ENCODE data around the gene CRACDL.
"Not testable (repeated sequence)": the region's sequence is repeated elsewhere in the genome, so short reads cannot be mapped to it uniquely, and the experiment has no call there.

CRACDL gene

DNA sequence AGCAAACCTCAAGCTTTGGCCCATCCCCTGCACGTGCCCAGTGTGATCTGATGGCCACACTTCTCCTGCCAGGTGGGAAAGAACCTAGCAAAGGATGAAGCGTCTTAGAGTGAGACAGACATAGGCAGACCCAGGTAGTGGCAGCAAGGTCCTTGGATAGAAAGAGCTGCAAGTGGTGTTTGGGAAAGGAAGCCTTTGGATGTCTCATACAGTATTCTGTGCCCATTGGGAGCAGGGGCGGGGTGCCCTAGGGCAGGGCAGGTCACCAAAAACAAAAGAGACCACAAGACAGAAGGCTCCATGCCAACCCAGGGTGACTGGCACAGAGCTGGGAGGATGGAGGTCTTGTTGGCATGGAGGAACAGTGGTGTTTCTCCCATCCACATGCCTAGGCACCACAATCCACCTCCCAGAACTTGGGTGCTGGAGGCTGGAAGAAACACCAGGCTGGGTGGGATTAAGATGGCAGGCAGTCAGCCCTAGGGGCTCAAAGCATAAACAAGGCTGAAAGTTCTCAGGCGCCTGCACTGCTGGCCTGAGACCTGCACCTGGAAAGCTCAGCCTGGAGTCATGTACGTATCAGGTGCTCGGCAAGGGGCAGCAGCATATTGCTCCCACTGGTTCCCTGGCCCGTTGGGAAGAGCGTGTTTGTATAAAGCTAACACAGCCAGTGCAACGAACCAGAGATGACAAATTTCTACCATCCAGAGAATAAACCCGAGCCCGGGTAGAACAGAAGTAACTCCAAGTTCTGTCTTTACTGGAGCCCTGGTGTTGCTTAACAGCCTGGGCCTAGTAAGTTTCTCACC is 52.9 kb downstream of the CRACDL start:
- DNase-seq = no peak

DNA sequence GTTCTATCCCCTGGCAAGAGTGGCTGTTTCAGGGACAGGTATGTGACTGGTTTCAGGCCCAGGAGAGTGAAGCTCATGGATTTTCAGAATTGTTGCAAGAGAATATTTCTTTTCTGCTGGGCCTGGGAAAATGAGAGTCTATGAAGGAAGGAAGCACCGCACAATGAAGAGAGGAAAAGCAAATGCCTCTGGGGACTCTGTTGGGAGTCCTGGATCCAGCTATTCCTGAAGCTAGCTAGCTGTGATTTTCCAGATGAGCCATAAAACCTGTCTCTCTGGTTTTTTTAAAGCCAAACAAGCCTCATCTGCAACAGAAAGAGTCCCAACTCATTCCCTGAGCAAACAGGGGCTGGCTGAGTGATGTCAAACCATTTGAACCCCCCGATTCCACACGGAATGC is 53.7 kb downstream of the CRACDL start:
- DNase-seq = no peak

DNA sequence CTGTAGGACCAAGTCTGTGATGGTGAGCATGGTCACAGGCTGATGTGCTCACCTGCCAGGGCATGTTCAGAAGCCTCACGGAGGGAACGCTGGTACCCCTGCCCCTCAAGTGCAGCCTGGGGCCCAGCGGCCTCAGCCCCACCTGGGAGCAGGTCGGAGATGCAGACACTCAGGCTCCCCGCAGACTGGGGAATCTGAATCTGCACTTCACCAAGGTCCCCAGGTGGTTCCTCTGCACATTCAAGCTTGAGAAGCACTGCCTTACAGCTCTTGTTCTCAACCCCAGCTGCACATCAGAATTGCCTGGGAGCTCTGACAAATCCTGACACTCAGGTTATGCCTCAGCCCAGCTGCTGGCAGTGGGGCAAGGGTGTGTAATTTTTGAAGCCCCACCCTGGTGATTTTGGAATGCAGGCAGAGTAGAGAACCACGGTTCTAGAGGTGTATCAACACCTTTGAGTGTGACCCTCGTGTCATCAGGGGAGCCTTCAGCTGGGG is 54.8 kb downstream of the CRACDL start:
- DNase-seq = no peak

DNA sequence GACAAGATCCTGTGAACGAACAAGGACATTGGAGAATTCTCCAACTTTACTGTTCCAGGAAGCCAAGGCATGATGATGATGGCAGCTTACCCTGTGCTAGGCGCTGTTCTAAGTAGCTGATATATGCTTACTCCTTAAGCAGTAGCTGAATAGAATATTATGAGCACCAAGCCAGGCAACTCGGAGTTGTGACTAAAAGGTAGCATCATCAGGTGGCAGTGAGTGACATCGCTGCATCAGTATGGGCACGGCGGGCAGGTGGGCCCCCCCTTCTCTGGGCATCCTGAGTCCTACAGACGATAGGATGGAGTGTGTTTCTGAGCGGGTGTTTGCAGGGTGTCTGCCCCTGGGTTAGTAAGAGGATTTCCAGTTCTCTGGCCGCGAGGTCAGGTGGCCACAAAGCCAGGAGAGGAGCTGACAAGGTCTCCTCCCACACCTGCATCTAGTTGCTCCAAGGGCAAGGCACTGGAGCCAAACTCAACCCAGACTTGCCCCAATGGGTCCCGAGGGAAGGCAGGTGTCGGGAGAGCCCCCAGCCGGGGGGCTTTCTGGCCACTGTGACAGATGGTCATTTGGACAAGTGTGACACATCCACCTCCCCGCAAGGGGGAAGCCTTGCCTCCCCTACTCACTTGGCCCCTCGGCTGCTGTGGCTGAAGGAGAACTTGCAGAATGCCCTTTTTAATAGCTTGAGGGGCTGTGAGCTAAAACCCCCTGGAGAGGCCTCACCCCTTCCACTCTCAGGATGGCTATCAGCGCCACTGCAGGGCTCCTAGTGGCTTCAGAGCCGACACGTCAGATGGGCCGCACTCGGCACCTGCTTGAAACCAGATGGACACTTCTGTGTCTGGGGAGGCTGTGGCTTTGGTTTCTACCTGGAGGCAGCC is 55.5 kb downstream of the CRACDL start:
- DNase-seq = no peak

DNA sequence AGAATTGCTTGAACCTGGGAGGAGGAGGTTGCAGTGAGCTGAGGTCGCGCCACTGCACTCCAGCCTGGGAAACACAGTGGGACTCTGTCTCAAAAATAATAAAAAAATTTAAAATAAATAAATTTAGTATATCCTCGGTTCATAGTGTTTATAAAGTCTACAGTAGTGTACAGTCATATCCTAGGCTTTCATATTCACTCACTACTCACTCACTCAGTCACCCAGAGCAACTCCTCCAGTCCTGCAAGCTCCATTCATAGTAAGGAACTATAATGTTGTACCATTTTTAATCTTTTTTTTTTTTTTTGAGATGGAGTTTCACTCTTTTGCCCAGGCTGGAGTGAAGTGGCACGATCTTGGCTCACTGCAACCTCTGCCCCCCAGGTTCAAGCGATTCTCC is 58.4 kb downstream of the CRACDL start:
- not testable (repeated sequence) for DNase-seq

DNA sequence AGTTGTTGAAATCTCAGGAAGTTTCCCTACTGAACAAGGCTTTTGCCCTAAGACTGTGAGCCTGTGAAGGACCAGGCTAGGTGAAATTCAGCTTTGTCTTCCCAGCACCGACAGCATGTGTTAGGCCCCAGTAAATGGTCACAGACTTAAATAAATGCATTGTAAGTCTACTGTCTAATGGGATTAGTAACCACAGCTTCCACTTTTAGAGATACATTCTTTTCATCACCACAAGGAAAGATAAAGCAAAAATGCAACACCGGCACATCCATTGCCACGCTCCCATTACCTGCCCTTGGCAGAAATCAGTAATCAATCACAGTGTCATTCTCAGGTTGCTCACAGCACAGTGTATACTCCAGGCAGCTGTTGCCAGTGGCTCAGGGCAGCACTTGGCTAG is 59.3 kb downstream of the CRACDL start:
- no peak for DNase-seq

DNA sequence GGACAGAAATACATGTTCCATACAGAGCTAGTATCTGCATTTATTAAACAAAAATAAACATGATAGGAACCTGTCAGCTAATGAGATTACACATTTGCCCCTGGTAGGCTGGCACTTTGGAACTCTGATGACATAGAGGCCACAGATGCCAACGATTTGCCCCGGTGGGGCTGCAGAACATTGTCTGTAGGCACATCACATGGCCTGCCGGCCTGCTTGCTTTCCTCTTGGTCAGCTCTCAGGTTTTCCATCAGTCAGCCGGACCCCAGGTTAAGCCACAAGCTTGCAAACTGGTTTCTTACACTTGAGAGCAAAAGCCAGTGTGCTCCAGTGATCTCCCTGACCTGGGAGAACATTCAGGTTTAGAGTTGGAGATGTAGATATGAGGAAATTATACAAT is 60.3 kb downstream of the CRACDL start:
- DNase-seq = no peak

DNA sequence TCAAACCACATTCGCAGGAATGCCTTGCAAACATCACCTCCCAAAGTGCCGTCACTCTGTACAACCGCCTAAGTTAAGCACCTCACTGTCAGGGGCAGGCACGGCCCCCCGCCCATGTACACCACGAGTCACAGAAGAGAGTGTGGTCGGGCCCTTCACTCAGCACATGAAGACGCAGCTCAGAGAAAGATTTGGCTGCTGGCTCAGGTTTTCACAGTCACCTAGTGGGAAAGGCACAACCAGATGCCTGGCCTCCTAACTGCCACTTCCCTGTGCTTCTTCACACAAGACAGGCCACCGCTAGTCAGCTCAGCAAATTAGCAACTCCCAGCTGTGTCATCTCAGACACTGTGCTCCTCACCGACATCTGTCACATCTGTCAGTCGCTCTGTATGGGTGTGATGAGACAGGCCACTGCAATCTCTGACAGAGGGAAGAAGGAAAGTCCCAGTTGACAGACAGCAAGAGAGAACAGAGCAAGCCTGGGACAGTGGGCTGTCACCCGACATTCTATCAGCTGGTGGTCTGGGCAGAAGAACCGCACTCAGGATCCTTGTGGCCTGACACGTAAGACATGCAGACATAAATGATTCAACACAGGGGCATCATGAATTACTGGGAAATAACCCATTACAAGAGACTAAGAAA is 60.8 kb downstream of the CRACDL start:
- no peak for DNase-seq

DNA sequence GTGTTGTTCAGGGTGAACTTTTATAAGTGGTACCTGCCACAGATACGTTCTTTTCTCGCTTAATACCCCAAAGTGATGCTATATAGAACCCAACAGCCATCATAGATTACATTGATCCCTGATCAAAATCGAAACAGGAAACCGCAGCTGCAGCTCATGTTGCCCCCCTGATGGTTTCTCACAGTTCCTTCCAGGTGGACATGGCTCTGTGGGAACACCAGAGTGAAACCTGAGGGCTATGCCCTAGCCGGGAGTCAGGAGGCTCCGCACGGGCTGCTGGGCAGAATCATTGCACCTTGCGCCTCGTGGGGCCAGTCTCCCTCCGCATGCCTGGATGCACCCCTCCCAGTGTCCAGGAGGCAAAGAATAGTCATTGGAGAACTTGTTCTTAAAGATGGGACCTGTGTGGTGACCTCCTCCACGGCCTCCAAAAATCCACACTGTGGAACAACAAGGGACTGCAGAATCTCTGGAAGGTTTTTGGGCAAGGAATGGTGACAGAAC is 61.8 kb downstream of the CRACDL start:
- no peak for DNase-seq

DNA sequence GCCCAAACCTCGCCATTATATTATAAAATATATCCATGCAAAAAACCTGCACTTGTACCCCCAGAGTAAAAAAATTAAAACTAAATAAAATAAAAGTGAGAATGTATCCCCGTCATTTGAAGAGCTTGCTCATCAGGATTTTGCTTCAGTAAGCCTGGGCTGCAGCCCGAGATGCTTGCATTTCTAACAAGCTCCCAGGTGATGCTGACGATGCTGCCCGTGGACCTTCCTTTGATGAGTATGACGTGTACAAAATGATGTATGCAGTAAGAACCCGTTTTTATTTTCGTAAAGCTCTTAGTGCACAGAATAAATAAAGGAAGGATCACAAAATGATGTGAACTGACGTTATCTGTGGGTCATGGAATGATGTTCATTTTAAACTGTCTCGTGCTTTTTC is 63.5 kb downstream of the CRACDL start:
- DNase-seq = no peak

DNA sequence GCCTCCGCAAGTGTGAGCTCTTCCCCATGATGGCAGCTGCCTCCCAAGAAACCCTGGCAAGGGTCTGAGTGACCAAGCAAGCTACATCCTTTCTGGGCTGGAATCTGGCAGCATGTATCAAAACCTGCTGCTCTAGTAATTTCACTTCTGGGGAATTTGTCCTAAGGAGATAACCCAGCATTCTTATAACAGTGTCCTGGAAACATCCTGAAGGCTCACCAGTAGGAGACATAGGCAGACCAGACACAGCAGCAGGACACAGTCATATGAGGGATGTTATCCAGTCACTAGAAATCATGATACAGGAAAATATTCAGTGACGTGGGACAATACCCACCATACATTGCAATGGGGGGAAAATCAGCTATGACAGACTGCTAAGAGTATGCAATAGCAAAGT is 64.5 kb downstream of the CRACDL start:
- no peak for DNase-seq

DNA sequence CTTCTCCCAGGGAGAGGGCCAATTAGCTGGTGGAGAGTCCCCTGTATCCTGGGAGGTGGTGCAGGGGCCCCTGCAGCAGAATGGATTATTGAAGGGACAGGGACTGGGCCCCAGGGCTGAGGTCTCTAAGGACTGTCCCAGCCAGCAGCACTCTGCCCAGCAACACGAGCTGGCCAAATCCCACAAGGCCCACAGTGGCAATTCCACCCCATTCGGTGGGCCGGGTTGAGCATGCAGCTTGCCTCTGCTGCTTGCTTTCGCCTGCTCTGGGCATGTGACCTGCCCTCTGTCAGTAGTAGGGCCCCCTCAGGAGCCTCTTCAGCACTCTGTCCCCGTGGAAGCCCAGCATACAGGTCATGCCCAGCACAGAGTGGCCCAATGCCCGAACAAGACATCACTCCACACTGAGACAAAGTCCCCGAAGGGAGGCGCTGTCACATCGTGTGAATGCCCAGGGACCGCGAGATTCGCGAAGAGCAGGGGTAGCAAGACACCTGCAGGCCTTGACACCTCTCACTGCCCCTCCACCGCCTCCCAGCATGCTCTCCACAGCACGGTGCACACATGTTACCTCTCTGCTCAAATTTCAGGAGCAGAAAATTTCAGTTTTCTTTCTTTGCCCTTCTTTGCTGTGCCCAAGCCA is 65.4 kb downstream of the CRACDL start:
- no peak for DNase-seq

DNA sequence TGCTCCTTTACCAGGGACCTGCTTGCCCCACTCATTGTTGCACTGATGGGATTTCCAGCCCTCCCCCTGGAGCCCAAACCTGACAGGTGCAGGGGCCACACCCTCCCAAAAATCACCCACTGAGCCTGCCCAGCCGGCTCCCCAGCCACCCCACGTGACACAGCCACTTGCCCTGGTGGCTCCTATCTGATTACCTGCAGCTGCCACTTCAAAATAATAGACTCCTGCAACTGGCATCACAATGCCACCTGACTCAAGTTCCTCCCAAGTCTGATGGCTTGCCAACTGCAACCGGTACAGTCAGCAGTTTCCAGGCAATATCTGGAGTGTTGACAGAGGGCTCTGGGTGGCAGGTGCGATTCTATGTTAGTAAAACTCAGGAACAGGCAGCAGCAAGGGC is 66.2 kb downstream of the CRACDL start:
- DNase-seq = no peak

DNA sequence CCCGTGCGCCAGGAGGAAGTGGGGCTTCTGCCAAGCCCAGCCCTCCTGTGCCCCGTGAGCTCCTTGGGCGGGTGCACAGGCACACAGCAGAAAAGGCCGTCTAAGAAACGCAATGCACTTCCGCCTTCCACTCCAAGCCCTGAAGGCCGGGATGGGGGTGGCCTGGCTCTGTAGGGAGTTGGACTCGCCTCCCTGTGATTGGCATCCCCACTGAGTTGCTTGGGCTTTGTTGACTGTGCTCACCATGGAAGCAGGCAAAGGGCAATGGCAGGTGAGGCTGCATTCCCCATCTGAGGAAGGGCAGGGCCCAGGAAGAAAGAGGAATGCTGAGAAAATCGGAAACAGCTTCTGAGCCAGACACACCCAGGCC is 66.8 kb downstream of the CRACDL start:
- no peak for DNase-seq

DNA sequence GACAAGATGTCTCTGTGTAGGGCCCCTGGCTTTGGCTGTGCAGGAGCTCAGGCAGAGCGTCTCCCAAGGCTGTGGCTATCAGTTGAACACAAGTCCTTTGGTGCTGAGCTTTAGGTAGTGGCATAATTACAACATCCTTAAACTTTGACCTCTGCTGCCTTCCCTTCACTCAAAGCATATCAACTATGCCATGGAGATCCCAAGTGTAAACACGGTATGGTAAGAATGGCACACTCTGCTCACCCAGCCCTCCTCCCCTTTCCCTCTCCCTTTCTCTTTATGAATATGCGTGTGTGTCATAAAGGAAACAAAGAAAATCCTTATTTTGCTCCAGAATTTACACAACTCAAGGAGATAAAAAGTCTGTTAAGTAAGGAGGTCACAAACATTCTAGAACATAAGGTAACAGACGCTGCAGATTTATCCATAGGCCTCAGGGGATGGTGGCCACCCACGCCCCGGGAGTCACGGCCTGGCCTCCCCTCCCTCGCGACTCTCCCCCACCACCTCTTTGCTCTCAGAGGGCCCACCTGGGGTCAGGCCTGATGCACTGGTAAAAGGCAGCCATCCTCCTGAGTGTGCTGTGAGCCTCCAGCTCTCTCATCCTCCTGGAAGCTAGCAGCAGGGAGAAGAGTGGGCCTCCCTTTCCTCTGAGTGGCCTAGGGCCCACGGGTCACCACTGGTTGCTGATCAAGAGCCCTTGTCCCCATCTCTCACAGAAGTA is 67.3 kb downstream of the CRACDL start:
- no peak for DNase-seq

DNA sequence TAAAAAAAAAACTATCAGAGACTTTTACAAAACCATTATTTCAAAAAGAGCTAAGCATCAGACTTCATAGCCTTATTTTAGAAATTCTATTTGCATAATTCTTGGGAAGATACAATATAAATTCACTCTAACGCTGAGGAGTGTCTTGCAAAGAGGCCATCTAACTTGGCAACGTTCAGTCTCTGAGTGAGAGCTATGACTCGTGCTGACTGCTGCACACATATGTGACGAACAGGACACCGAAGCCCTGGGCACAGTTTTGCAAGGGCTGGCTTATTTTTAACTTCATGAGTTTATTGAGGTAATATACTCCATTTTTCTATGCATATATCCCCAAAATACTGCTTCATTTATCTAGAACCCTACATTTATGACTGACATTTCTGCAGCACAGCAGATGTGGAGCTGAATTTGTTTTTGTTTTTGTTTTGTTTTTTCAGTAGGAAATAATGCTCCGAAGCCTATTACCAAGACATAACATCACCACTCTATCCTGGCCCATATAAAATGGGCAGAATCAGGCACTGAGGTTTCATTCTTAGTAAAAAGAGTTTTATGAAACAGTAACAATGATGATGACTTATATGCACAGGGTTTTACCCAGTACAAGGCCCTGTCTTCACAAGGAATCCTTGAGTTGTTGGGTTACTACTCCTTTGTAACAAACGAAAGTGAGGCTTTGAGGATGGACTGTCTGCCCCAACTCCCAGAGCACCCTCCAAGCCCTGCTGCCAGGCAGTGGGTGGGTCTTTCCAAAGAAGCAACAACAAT is 68.3 kb downstream of the CRACDL start:
- no peak for DNase-seq

DNA sequence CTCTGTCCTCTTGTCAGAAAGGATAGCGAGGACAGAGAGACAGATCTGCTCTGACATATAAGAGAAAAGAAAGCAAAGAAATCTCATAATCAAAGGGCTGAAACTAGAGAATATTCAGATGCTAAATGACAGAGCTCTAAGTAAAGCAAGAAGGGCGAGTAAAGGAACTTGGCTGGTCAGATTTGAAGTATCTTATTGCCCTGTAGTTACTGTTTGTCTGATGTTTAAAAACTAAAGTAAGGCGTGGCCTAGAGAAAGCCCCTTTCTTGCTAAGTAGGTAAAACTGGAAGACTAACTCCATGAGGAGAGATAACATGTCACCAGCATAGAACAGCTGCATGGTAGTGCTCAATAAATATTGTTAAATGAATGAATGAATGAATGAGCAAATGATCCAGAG is 70.0 kb downstream of the CRACDL start:
- DNase-seq = no peak

DNA sequence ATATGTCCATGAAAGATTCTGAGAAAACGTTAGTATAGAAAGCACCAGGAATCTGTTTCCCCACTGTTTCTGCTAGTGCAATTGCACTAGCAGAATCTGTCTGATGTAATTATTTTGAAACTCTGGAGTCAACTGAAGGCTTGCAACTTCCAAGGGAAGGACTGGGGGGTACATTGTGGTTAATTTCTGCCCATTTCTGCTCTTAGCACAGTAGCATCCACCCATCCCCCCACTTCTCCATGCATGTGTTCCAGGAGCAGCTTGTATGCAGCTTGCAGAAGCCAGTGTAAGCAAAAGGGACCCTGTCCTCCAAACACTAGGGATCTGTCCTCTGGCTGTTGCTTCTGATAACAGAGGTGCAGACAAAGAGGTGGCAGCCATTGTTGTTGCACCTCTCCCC is 74.4 kb downstream of the CRACDL start:
- DNase-seq = no peak

DNA sequence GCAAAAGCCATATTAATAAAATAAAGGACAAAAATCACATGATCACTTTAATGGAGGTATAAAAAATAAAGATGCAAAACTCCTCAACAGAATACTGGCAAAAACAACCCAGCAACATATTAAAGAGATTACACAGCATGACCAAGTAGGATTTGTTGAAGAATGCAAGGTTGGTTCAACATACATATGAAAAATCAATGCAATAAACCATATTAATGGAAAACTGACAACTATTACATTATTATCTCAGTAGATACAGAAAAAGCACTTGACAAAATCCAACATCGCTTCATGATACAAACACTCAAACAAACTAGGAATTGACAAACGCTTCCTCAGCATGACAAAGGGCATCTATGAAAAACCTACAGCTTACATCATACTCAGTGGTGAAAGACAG is 76.7 kb downstream of the CRACDL start:
- no peak for DNase-seq

DNA sequence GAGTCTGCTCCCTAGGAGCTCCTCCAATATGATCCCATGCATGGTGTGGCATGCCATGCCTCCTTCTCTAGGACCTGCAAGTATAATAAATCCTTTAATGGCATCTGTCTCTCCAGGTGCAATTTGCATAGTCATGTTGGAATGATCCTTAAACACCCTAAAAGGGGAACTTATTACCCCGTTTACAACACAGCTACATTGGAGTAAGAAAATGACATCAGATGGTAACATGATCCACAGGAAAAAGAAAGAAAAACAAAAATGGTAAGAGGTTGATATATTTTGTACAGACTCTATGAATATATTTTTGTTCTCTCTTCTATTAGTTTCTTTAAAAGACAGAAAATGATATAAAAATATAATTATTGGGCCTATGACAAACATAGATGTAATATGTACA is 79.0 kb downstream of the CRACDL start:
- peak; percentile 3 for DNase-seq

DNA sequence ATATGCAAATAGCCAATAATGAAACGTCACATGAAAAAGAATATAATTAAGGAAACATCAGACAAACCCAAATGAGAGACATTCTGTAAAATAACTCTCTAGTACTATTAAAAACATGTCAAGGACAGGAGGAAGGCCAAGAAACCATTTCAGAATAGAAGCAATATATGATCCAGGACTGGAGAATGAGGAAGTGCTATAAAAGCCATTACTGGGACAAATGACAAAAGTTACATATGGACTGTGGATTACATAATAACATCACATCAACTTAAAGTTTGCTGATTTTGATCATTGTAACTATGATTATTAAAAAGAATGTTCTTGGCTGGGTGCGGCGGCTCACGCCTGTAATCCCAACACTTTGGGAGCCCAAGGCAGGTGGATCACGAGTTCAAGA is 81.3 kb downstream of the CRACDL start:
- peak; percentile 40 to 54 for DNase-seq
